CD4-positive, alpha-beta T cell (primary cell): ENCODE data around the gene MANF. TPM values are rescaled to one million over a fixed set of nuclear protein-coding genes. Genes with fewer than 3 reads are reported as not detected.

Experiments
- ATAC-seq: fragments of 200-7000 bp; cut with Tn5 transposase; one replicate; pipeline ENCODE4 v1.10.0; 2022; ENCODE audit warnings: mild to moderate bottlenecking; ENCODE audit not compliant: poor library complexity
- CTCF ChIA-PET: fragments of 350-600 bp; sonication (Branson Sonifier 250); formaldehyde crosslinking; loops from one replicate; lab custom pipeline; 2021; ENCODE audit warnings: antibody characterized with exemption, inconsistent platforms; lab: Charles Lee
- POLR2A ChIA-PET: fragments of 350-600 bp; sonication (Branson Sonifier 250); formaldehyde crosslinking; loops from one replicate; lab custom pipeline; 2021; ENCODE audit warnings: antibody characterized with exemption, inconsistent platforms; lab: Charles Lee
- DNase-seq, 14 experiments: peaks; one replicate each; pipeline ENCODE4 v3.0.0-alpha.2; 2013 to 2020; ENCODE audit warnings: mixed read lengths in 2 of 14
- H3K27ac ChIP-seq, 2 donors: one replicate each; pipeline versions ENCODE4 v1.5.1 to v1.7.0; 2013; ENCODE audit warnings: low read length in 2 of 2, low read depth in 1 of 2, mild to moderate bottlenecking in 1 of 2
- H3K27me3 ChIP-seq, 2 experiments: 1 replicate in 1 of 2; 2 replicates in 1 of 2; pipeline versions ENCODE4 v1.6.1 to v1.7.0; 2013; ENCODE audit warnings: low read length in 2 of 2, control low read depth in 1 of 2, mild to moderate bottlenecking in 1 of 2, moderate library complexity in 1 of 2; ENCODE audit not compliant: insufficient read depth in 2 of 2, control insufficient read depth in 1 of 2
- H3K36me3 ChIP-seq: one replicate; pipeline ENCODE4 v1.6.1; 2013; ENCODE audit warnings: low read length, control low read depth; ENCODE audit not compliant: insufficient read depth
- H3K4me1 ChIP-seq: one replicate; pipeline ENCODE4 v1.6.1; 2013; ENCODE audit warnings: low read length, control low read depth; ENCODE audit not compliant: insufficient read depth
- H3K4me3 ChIP-seq: one replicate; pipeline ENCODE4 v1.5.1; 2013; ENCODE audit warnings: mild to moderate bottlenecking, low read length, moderate library complexity
- H3K9me3 ChIP-seq, 2 experiments: 1 replicate in 1 of 2; 2 replicates in 1 of 2; pipeline versions ENCODE4 v1.6.1 to v1.7.0; 2013; ENCODE audit warnings: low read length in 2 of 2, mild to moderate bottlenecking in 2 of 2, control low read depth in 1 of 2, moderate library complexity in 1 of 2; ENCODE audit not compliant: control insufficient read depth in 1 of 2, insufficient read depth in 1 of 2
- H3K27ac Mint-ChIP-seq: one replicate; pipeline ENCODE4 v1.8.0; 2020; ENCODE audit warnings: mixed read lengths
- H3K27me3 Mint-ChIP-seq: one replicate; pipeline ENCODE4 v1.8.0; 2021; ENCODE audit warnings: mixed read lengths
- H3K36me3 Mint-ChIP-seq: one replicate; pipeline ENCODE4 v1.8.0; 2021; ENCODE audit warnings: low read depth, mixed read lengths
- H3K4me1 Mint-ChIP-seq: one replicate; pipeline ENCODE4 v1.8.0; 2021; ENCODE audit warnings: low read depth, mixed read lengths
- H3K4me3 Mint-ChIP-seq: one replicate; pipeline ENCODE4 v1.8.0; 2020; ENCODE audit warnings: mild to moderate bottlenecking, mixed read lengths
- H3K9me3 Mint-ChIP-seq: one replicate; pipeline ENCODE4 v1.8.0; 2020; ENCODE audit warnings: mixed read lengths
- intact Hi-C, 2 experiments: fragments of 100-400 bp; cut with DNase I in 1 of 2; cut with micrococcal nuclease in 1 of 2; formaldehyde crosslinking; loops; one replicate each; pipeline versions ENCODE4 v1.15.1 to v1.9.0; 2023 to 2025; cut with DNase I, micrococcal nuclease
- total RNA-seq, 174 experiments: library from RNA in 2 of 174; stranded (reverse) in 2 of 174; gene quantifications; one replicate each; pipeline ENCODE4 v1.2.3 and lab custom pipeline; 2021 to 2026
- TF ChIP-seq, protein P1 (sequence below): fragments of 200-600 bp; IDR thresholded peaks from one replicate; pipeline ENCODE4 v1.8.0; 2022; ENCODE audit warnings: antibody characterized with exemption, mild to moderate bottlenecking

Gene MANF
- total RNA-seq, 2 experiments from 2014 or later = 26.4 to 30.2 TPM

- ChIA-PET POLR2A (no interaction called here), CTCF (no interaction called here)
- intact Hi-C loops = no loop called here
- DNase-seq (no peak), ATAC-seq (no peak)
- no peaks in the 10 kb centered on the region for H3K27me3 Mint-ChIP-seq
- no peaks in the 10 kb centered on the region for H3K27me3 ChIP-seq
- peaks cover 2% of the 10 kb centered on the region for H3K4me1 ChIP-seq
- no peak overlapping the region for H3K4me3 Mint-ChIP-seq
- H3K9me3 Mint-ChIP-seq = no peaks in the 10 kb centered on the region
- TF ChIP-seq, protein P1, sequence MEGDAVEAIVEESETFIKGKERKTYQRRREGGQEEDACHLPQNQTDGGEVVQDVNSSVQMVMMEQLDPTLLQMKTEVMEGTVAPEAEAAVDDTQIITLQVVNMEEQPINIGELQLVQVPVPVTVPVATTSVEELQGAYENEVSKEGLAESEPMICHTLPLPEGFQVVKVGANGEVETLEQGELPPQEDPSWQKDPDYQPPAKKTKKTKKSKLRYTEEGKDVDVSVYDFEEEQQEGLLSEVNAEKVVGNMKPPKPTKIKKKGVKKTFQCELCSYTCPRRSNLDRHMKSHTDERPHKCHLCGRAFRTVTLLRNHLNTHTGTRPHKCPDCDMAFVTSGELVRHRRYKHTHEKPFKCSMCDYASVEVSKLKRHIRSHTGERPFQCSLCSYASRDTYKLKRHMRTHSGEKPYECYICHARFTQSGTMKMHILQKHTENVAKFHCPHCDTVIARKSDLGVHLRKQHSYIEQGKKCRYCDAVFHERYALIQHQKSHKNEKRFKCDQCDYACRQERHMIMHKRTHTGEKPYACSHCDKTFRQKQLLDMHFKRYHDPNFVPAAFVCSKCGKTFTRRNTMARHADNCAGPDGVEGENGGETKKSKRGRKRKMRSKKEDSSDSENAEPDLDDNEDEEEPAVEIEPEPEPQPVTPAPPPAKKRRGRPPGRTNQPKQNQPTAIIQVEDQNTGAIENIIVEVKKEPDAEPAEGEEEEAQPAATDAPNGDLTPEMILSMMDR = no peak
- no peaks in the 10 kb centered on the region for H3K36me3 ChIP-seq
- H3K4me1 Mint-ChIP-seq = no peaks in the 10 kb centered on the region
- H3K9me3 ChIP-seq = no peaks in the 10 kb centered on the region
- no peak overlapping the region for H3K4me3 ChIP-seq
- H3K27ac ChIP-seq = no peak overlapping the region
- H3K27ac Mint-ChIP-seq = no peak overlapping the region
- H3K36me3 Mint-ChIP-seq = no peaks in the 10 kb centered on the region
Observed at GRCh38 chr3:51355891-51356578, 29.1 kb upstream of the MANF start.

GRCh38 chr3:51357856-51358255, 27.2 kb upstream of the MANF start:
- DNase-seq (no peak), ATAC-seq (no peak)
- no peaks in the 10 kb centered on the region for H3K27me3 Mint-ChIP-seq
- CTCF ChIA-PET = no interaction called here
- H3K4me1 ChIP-seq = peaks cover 2% of the 10 kb centered on the region
- H3K4me3 ChIP-seq = no peak overlapping the region
- H3K27ac ChIP-seq = no peak overlapping the region
- H3K4me1 Mint-ChIP-seq = no peaks in the 10 kb centered on the region
- TF ChIP-seq, protein P1 = no peak
- no peaks in the 10 kb centered on the region for H3K27me3 ChIP-seq
- no peak overlapping the region for H3K4me3 Mint-ChIP-seq
- no peak overlapping the region for H3K27ac Mint-ChIP-seq
- no peaks in the 10 kb centered on the region for H3K36me3 ChIP-seq
- POLR2A ChIA-PET = no interaction called here
- no peaks in the 10 kb centered on the region for H3K36me3 Mint-ChIP-seq
- no peaks in the 10 kb centered on the region for H3K9me3 ChIP-seq
- no peaks in the 10 kb centered on the region for H3K9me3 Mint-ChIP-seq
- intact Hi-C loops = no loop called here

GRCh38 chr3:51358981-51359380, 26.1 kb upstream of the MANF start:
- Mint-ChIP-seq H3K9me3 (no peaks in the 10 kb centered on the region), H3K27me3 (no peaks in the 10 kb centered on the region), H3K36me3 (no peaks in the 10 kb centered on the region), H3K4me3 (no peak overlapping the region), H3K27ac (no peak overlapping the region), H3K4me1 (no peaks in the 10 kb centered on the region)
- Histone ChIP-seq H3K4me1 (peaks cover 2% of the 10 kb centered on the region), H3K27ac (no peak overlapping the region), H3K9me3 (no peaks in the 10 kb centered on the region), H3K4me3 (no peak overlapping the region), H3K27me3 (no peaks in the 10 kb centered on the region), H3K36me3 (no peaks in the 10 kb centered on the region)
- ChIA-PET CTCF (no interaction called here), POLR2A (no interaction called here)
- ATAC-seq (no peak), DNase-seq (no peak)
- TF ChIP-seq, protein P1 = no peak
- intact Hi-C loops = no loop called here
